ENCODE data around the gene DDIT4. TPM values are rescaled to one million over a fixed set of nuclear protein-coding genes. Genes with fewer than 3 reads are reported as not detected.

Gene DDIT4
- total and polyA plus RNA-seq, 3 donors from 2014 or later = 46.6 to 94.3 (median 69.6) TPM

DNA sequence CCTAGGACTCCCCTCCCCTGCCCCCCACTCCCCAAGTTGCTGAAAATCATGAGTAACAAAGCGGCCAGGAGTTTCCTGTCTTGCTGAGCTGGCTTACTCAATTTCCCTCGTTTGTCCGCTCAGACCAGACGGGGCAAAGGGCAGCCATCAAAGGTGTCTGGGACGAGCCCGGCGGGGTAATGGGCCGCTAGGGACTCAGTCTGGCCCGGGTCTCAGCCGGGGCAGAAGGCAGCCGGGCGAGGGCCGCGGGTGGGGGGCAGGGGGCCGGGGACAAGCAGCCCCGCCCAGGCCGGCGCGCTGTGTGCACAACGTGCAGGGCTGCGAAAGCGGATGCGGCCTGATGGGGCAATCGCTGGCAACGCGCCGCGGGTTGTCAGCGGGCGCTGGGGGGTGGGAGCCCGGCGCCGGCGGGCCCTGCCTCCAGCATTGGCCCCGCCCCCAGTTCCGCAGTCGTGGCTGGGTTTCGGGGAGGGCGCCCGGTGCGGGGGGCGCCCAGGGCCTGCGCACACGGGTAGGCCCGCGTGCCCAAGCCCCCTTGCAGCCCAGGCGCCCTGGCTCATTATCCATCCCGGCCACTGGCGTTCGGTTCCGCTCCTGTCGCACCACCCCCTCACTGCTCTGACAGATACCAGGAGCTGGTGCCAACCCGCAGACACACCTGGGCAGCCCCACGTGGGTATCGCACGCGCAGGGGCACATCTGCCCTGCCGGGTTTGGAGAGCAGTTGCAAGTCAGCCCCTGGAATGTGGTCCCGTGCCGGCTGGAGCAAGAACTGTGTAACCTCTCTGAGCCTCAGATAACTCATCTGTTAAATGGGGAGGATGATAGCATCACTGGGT is 45.9 kb downstream of the DDIT4 start:
- peak; percentile 86 for DNase-seq
- intact Hi-C loops (cut with DNase I; ENCODE audit: low total_unique reads) = no loop called here
- H3K4me1 ChIP-seq = peaks cover 54% of the 10 kb centered on the region

DNA sequence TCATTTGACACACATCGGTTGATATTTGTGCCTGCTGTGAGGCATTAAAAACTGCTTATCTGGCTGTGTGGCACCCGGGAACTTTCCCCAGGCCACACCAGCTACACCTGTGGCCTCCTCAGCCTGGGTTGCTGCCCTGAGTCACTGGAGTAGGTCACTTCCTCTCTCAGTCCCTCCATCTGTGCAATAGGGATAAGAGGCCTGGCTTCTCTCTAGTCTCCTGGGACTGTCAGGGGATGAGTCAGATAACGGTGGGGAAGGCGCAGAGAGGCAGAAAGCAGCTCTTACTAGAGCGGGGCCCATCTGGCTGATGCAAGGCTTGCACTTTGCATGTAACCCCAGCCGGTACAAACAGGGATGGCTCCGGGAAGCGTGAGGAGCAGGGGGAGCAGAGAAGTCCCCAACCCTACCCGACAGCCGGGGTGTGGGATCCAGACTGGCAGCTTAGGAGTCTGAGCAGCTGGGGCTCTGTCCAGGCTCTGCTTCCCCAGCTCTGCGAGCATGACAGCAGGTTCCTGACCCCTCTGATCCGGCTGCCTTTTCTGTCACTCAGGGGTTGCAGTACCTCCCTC is 47.0 kb downstream of the DDIT4 start:
- Histone ChIP-seq H3K9me3 (no peaks in the 10 kb centered on the region), H3K4me1 (peaks cover 54% of the 10 kb centered on the region), H3K4me3 (no peak overlapping the region), H3K27me3 (no peaks in the 10 kb centered on the region), H3K36me3 (ENCODE audit: low read depth, missing control alignments) (no peaks in the 10 kb centered on the region), H3K27ac (peak overlapping the region; percentile 73 to 78)
- no peak for DNase-seq
- intact Hi-C loops (cut with DNase I; ENCODE audit: low total_unique reads) = no loop called here
- TF ChIP-seq, protein P1, sequence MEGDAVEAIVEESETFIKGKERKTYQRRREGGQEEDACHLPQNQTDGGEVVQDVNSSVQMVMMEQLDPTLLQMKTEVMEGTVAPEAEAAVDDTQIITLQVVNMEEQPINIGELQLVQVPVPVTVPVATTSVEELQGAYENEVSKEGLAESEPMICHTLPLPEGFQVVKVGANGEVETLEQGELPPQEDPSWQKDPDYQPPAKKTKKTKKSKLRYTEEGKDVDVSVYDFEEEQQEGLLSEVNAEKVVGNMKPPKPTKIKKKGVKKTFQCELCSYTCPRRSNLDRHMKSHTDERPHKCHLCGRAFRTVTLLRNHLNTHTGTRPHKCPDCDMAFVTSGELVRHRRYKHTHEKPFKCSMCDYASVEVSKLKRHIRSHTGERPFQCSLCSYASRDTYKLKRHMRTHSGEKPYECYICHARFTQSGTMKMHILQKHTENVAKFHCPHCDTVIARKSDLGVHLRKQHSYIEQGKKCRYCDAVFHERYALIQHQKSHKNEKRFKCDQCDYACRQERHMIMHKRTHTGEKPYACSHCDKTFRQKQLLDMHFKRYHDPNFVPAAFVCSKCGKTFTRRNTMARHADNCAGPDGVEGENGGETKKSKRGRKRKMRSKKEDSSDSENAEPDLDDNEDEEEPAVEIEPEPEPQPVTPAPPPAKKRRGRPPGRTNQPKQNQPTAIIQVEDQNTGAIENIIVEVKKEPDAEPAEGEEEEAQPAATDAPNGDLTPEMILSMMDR (IDR thresholded peaks at IDR 0.05) = no peak
- TF ChIP-seq POLR2A (IDR thresholded peaks at IDR 0.05) = no peak
- 22 to 39% methylated on average over 11 to 12 of the region's 12 CpGs for WGBS, 2 donors

More for the DNA sequence above, 45.9 kb downstream of the DDIT4 start:
- Histone ChIP-seq H3K4me3 (peak overlapping the region; percentile 31 to 40), H3K27me3 (no peaks in the 10 kb centered on the region), H3K9me3 (no peaks in the 10 kb centered on the region), H3K36me3 (ENCODE audit: low read depth, missing control alignments) (no peaks in the 10 kb centered on the region), H3K27ac (peak overlapping the region; percentile 73 to 78)
- WGBS, 2 donors = 3 to 4% methylated on average over 13 to 49 of the region's 60 CpGs
- TF ChIP-seq, protein P1 (IDR thresholded peaks at IDR 0.05) = peak in 1 of 3 experiments; percentile 15
- no peak for TF ChIP-seq POLR2A (IDR thresholded peaks at IDR 0.05)

DNA sequence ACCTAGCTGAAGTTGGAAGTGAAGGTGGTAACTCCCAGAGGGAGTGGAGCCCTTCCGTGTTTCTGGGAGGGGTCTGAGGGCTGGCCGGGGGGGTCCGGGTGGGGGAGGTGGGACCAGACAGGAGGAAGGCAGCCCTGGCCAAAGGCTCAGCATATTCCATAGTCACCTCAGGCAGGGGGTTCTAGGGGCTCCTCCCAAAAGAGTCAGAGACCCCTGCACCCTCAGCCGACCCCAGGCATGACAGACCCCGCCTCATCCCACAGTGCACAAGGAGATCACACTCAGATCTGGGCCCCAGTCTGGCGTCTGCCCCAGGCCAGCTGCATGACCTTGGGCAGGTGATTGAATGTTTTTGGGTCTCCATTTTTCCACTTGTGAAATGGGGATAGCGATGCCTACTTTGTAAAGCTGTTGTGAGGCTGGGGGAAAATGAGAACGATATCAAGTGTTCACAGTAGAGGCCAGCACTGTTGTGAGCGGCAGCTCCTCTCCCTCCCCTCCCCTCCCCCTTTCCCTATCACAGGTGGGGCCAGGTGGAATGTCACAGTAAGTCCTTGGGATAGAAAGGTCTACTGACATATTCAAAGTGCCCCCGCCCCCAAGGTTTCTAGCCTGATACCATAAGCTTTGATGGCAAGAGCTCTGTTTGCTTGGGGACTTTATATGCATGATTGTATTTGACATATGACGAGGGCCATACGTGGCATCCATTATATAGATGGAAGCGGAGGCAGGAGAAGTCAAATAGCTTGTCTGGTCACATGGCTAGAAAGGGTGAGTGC is 47.7 kb downstream of the DDIT4 start:
- Histone ChIP-seq H3K4me3 (no peak overlapping the region), H3K4me1 (peaks cover 51% of the 10 kb centered on the region), H3K9me3 (no peaks in the 10 kb centered on the region), H3K27me3 (no peaks in the 10 kb centered on the region), H3K27ac (peak overlapping the region; percentile 50 to 78), H3K36me3 (ENCODE audit: low read depth, missing control alignments) (no peaks in the 10 kb centered on the region)
- DNase-seq = no peak
- intact Hi-C loops (cut with DNase I; ENCODE audit: low total_unique reads) = no loop called here
- TF ChIP-seq, protein P1 (IDR thresholded peaks at IDR 0.05) = no peak
- no peak for TF ChIP-seq POLR2A (IDR thresholded peaks at IDR 0.05)
- 73 to 76% methylated on average over 12 to 13 of the region's 13 CpGs for WGBS, 2 donors

DNA sequence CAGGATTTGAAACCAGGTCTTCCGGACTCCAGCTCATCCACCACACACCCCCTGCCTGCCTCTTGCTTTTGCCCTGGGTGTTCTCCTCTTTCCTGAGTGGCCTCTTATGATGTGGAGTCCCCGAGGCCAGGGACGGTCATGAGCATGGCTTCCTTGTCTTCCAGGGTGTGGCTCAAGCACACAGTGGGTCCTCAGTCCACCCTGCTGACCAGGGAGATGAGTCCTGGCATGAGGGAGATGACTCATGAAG is 48.2 kb downstream of the DDIT4 start:
- TF ChIP-seq, protein P1 (IDR thresholded peaks at IDR 0.05) = no peak
- TF ChIP-seq POLR2A (IDR thresholded peaks at IDR 0.05) = no peak
- Histone ChIP-seq H3K4me3 (no peak overlapping the region), H3K36me3 (ENCODE audit: low read depth, missing control alignments) (no peaks in the 10 kb centered on the region), H3K4me1 (peaks cover 46% of the 10 kb centered on the region), H3K27me3 (no peaks in the 10 kb centered on the region), H3K27ac (no peak overlapping the region), H3K9me3 (no peaks in the 10 kb centered on the region)
- 89 to 95% methylated on average over 3 of the region's 3 CpGs for WGBS, 2 donors
- intact Hi-C loops (cut with DNase I; ENCODE audit: low total_unique reads) = no loop called here
- DNase-seq = no peak

Measured in testis (tissue), 3 donors.